SH-SY5Y (cell line): Measurements from ENCODE around the gene GDPD4.

Source experiments
- GATA2 ChIP-seq: IDR thresholded peaks from 2 replicates; pipeline ENCODE4 v1.6.1; 2011; ENCODE audit warnings: mild to moderate bottlenecking, low read depth, low read length
- GATA3 ChIP-seq: IDR thresholded peaks from 2 replicates; pipeline ENCODE4 v1.6.1; 2011; ENCODE audit warnings: low read depth, mild to moderate bottlenecking, low read length, moderate library complexity

DNA sequence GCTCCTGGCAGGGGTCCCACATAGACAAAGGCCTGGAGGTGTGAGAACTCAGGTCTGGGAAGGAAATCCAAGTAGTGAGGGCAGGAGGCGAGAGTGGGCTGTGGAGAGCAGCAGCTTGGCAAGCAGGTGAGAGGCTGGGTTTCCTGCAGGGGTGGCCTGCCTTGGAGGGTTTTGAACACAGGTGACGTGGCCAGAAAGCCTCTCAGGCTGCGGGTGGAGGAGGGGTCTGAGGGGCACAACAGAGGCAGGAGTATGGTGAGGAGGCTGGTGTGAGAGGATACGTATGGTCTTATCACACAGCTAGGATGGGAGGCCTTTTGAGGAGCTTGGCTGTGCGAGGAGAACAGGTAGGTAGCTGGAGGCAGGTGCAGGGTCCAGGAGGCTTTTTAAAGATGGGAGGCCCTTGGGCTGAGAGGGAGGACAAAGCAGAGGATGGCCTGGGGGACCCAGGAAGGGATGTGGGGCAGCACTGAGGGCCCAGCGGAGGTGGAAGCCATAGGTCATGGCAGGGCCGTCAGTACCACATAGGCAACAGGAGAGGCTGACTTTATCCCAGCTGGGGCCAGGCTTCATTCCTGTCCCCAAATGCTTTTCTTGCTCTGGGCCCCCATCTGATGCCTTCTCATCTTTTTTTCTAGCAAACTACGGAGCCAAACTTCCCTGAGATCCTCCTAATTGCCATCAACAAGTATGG lies 89.0 kb downstream of the GDPD4 start:
- no peak for TF ChIP-seq GATA2
- TF ChIP-seq GATA3 = no peak
